HepG2 (cell line): ENCODE measurements around the gene POLE4. TPM values are rescaled to one million over a fixed set of nuclear protein-coding genes. Genes with fewer than 3 reads are reported as not detected.
A peak's percentile ranks its signal among the peaks of the same experiment; 100 is the strongest.

Source experiments
- AGO2 ChIP-seq: fragments of 200-400 bp; formaldehyde crosslinking; optimal IDR thresholded peaks from 2 replicates; pipeline ENCODE3; 2017; ENCODE audit warnings: mild to moderate bottlenecking, low read depth, low read length, moderate library complexity
- CCDC6 ChIP-seq: sonication (generic); formaldehyde crosslinking; IDR thresholded peaks from 2 replicates; pipeline ENCODE4 v1.8.1; 2022; ENCODE audit warnings: mild to moderate bottlenecking, missing genetic modification reagents, moderate library complexity
- CEBPG ChIP-seq: IDR thresholded peaks from 2 replicates; pipeline ENCODE4 v1.6.1; 2016
- CREB1 ChIP-seq, 2 experiments: fragments of 450-650 bp in 1 of 2; IDR thresholded peaks; 2 replicates each; pipeline ENCODE4 v1.6.1; 2016 to 2017; ENCODE audit warnings: control low read depth in 1 of 2, mild to moderate bottlenecking in 1 of 2, missing compliant biosample characterization in 1 of 2, missing genetic modification characterization in 1 of 2
- CREM ChIP-seq, 2 experiments: sonication (generic) in 1 of 2; formaldehyde crosslinking in 1 of 2; IDR thresholded peaks; 2 replicates each; pipeline versions ENCODE4 v1.4.0 to v1.6.1; 2016 to 2020; ENCODE audit warnings: antibody characterized with exemption in 1 of 2, mild to moderate bottlenecking in 1 of 2, missing genetic modification reagents in 1 of 2
- GZF1 ChIP-seq: sonication (generic); formaldehyde crosslinking; IDR thresholded peaks from 2 replicates; pipeline ENCODE4 v1.5.1; 2020; ENCODE audit warnings: mild to moderate bottlenecking, missing genetic modification reagents
- NCOA5 ChIP-seq: sonication (generic); formaldehyde crosslinking; IDR thresholded peaks from 2 replicates; pipeline ENCODE4 v1.4.0; 2020; ENCODE audit warnings: missing genetic modification reagents
- NFE2L1 ChIP-seq: sonication (generic); formaldehyde crosslinking; IDR thresholded peaks from 2 replicates; pipeline ENCODE4 v1.4.0; 2020; ENCODE audit warnings: missing genetic modification reagents, mild to moderate bottlenecking, borderline replicate concordance
- NR2C2 ChIP-seq: sonication (generic); formaldehyde crosslinking; IDR thresholded peaks from 2 replicates; pipeline ENCODE4 v1.4.0; 2020; ENCODE audit warnings: missing genetic modification reagents, mild to moderate bottlenecking, moderate library complexity, borderline replicate concordance
- PAWR ChIP-seq: sonication (generic); formaldehyde crosslinking; IDR thresholded peaks from 2 replicates; pipeline ENCODE4 v1.4.0; 2020; ENCODE audit warnings: missing genetic modification reagents, mild to moderate bottlenecking, borderline replicate concordance
- REL ChIP-seq: sonication (generic); formaldehyde crosslinking; conservative IDR thresholded peaks from 2 replicates; pipeline ENCODE4 v1.8.0; 2022; ENCODE audit warnings: mild to moderate bottlenecking, missing genetic modification reagents, moderate library complexity
- SMARCE1 ChIP-seq: fragments of 450-650 bp; IDR thresholded peaks from 2 replicates; pipeline ENCODE4 v1.6.1; 2017; ENCODE audit warnings: borderline replicate concordance
- SP4 ChIP-seq: sonication (generic); formaldehyde crosslinking; IDR thresholded peaks from 2 replicates; pipeline ENCODE4 v1.8.1; 2023; ENCODE audit warnings: mild to moderate bottlenecking, missing genetic modification reagents
- SRY ChIP-seq: sonication (generic); formaldehyde crosslinking; IDR thresholded peaks from 2 replicates; pipeline ENCODE4 v1.8.0; 2022; ENCODE audit warnings: mild to moderate bottlenecking, missing genetic modification reagents
- TRIM24 ChIP-seq: sonication (generic); formaldehyde crosslinking; IDR thresholded peaks from 2 replicates; pipeline ENCODE4 v1.8.0; 2022; ENCODE audit warnings: mild to moderate bottlenecking, missing genetic modification reagents
- ZNF180 ChIP-seq: sonication (generic); formaldehyde crosslinking; IDR thresholded peaks from 2 replicates; pipeline ENCODE4 v1.4.0; 2020; ENCODE audit warnings: low read depth, missing genetic modification reagents, borderline replicate concordance
- ZNF234 ChIP-seq: sonication (generic); formaldehyde crosslinking; conservative IDR thresholded peaks from 2 replicates; pipeline ENCODE4 v1.5.1; 2020; ENCODE audit warnings: mild to moderate bottlenecking, missing genetic modification reagents
- ZNF235 ChIP-seq: sonication (generic); formaldehyde crosslinking; IDR thresholded peaks from 2 replicates; pipeline ENCODE4 v1.8.1; 2023; ENCODE audit warnings: mild to moderate bottlenecking, missing genetic modification reagents, borderline replicate concordance
- ZNF292 ChIP-seq: sonication (generic); formaldehyde crosslinking; IDR thresholded peaks from 2 replicates; pipeline ENCODE4 v1.8.1; 2022; ENCODE audit warnings: mild to moderate bottlenecking, low read depth, missing genetic modification reagents, borderline replicate concordance
- ZNF296 ChIP-seq: sonication (generic); formaldehyde crosslinking; conservative IDR thresholded peaks from 2 replicates; pipeline ENCODE4 v1.5.0; 2020; ENCODE audit warnings: mild to moderate bottlenecking, missing genetic modification reagents
- ZNF441 ChIP-seq: sonication (generic); formaldehyde crosslinking; IDR thresholded peaks from 2 replicates; pipeline ENCODE4 v1.7.0; 2021; ENCODE audit warnings: missing genetic modification reagents, borderline replicate concordance
- ZNF501 ChIP-seq: sonication (generic); formaldehyde crosslinking; IDR thresholded peaks from 2 replicates; pipeline ENCODE4 v1.5.1; 2020; ENCODE audit warnings: mild to moderate bottlenecking, moderate library complexity, missing genetic modification reagents
- ZNF558 ChIP-seq: sonication (generic); formaldehyde crosslinking; IDR thresholded peaks from 2 replicates; pipeline ENCODE4 v1.9.0; 2022; ENCODE audit warnings: mild to moderate bottlenecking, missing genetic modification reagents, borderline replicate concordance
- ZNF562 ChIP-seq: sonication (generic); formaldehyde crosslinking; IDR thresholded peaks from 2 replicates; pipeline ENCODE4 v1.8.0; 2022; ENCODE audit warnings: missing genetic modification reagents, borderline replicate concordance
- ZNF629 ChIP-seq: sonication (generic); formaldehyde crosslinking; conservative IDR thresholded peaks from 2 replicates; pipeline ENCODE4 v1.5.0; 2020; ENCODE audit warnings: missing genetic modification reagents
- ZSCAN22 ChIP-seq: sonication (generic); formaldehyde crosslinking; IDR thresholded peaks from 2 replicates; pipeline ENCODE4 v1.4.0; 2020; ENCODE audit warnings: mild to moderate bottlenecking, missing genetic modification reagents
- polyA plus RNA-seq, 8 experiments: library from polyadenylated mRNA; depleted of rRNA in 3 of 8; stranded (reverse) in 7 of 8; unstranded in 1 of 8; fragments of >200 nt; fragmentation: Illumina TruSeq in 4 of 8; extraction: Trizol in 4 of 8; gene quantifications; 2 replicates each; pipeline versions ENCODE4 v1.2.1 to v1.2.3, GENCODE V29; 2011 to 2016; ENCODE audit warnings: low read depth in 4 of 8, missing spikeins in 1 of 8, mixed read lengths in 1 of 8; ENCODE audit not compliant: insufficient read depth in 1 of 8
- total RNA-seq, 5 experiments: library from RNA; depleted of rRNA; stranded (reverse); fragments of >200 nt; fragmentation: Illumina TruSeq; extraction: Trizol; gene quantifications; 2 replicates each; pipeline ENCODE4 v1.2.3, GENCODE V29; 2016; ENCODE audit warnings: low read depth in 1 of 5
- TF ChIP-seq, protein P1 (sequence below): sonication (generic); formaldehyde crosslinking; IDR thresholded peaks from 2 replicates; pipeline ENCODE4 v1.5.1; 2020; ENCODE audit warnings: mild to moderate bottlenecking, missing genetic modification reagents, moderate library complexity
- TF ChIP-seq, protein P2 (sequence below): sonication (generic); formaldehyde crosslinking; IDR thresholded peaks from 2 replicates; pipeline ENCODE4 v1.5.1; 2020; ENCODE audit warnings: missing genetic modification reagents, mild to moderate bottlenecking, borderline replicate concordance

POLE4 gene
- total and polyA plus RNA-seq, 2 of the 13 experiments (the other 11 are each of a cell fraction or from before 2014, with no cell fraction given) = 106 to 116 TPM

DNA sequence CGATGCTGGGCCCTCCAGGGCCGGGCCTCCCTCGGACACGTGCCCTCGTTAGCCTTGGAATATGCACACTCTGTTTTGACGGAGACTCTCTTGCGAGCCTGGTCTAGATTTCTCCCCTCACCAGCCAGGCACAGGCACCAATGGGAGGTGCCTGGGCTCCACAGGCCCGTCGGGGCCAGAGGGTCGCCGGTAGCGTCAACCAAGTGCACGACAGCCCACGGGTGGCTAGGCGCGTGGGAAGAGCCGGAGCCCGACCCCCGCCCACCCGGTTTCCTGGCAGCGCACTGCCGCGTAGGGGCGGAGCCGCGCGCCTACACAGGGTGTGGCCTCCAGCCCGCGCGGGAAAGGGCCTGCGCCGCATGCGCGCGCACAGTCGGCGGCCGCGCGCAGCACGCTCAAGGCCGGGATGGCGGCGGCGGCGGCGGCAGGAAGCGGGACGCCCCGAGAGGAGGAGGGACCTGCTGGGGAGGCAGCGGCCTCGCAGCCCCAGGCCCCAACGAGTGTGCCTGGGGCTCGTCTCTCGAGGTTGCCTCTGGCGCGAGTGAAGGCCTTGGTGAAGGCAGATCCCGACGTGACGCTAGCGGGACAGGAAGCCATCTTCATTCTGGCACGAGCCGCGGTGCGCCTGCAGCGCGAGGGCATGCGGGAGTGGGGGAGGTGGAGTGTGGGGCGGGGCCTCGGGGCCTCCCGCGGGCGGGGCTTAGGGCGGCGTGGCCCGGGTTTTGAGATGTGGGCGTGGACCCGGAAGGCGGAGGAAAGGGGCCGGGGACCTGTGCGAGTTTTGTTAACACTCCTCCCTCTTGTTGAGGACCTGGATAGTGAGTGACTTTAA is at the start of gene POLE4 (continued):
- TF ChIP-seq NFE2L1 (CRISPR knock-in tag) (peak; percentile 91; the same call in 1 of the 2 replicates), AGO2 (peak; percentile 96), SP4 (peak; percentile 95), CCDC6 (peak; percentile 99), SRY (CRISPR knock-in tag) (peak; percentile 99), ZNF441 (CRISPR knock-in tag) (peak; percentile 87), SMARCE1 (no peak), NCOA5 (CRISPR knock-in tag) (no peak), CEBPG (CRISPR knock-in tag) (no peak; the same call in 1 of the 2 replicates), ZNF562 (CRISPR knock-in tag) (peak; percentile 85; the same call in 1 of the 2 replicates), REL (CRISPR knock-in tag) (peak; percentile 96), ZNF180 (no peak; the same call in 1 of the 2 replicates), CREM (IDR thresholded peaks at IDR 0.05) (no peak), CREM (CRISPR knock-in tag; IDR thresholded peaks at IDR 0.05) (no peak), NR2C2 (peak; percentile 46; the same call in 1 of the 2 replicates), TRIM24 (CRISPR knock-in tag) (no peak; the same call in 1 of the 2 replicates), ZSCAN22 (CRISPR knock-in tag) (peak; percentile 85; the same call in 1 of the 2 replicates), ZNF629 (no peak; the same call in 1 of the 2 replicates), ZNF292 (peak; percentile 79), CREB1 (IDR thresholded peaks at IDR 0.05) (peak; percentile 38; the same call in 1 of the 2 replicates), CREB1 (CRISPR knock-in tag; IDR thresholded peaks at IDR 0.05) (no peak), ZNF296 (CRISPR knock-in tag) (no peak), ZNF501 (CRISPR knock-in tag) (peak; percentile 100), PAWR (CRISPR knock-in tag) (no peak), ZNF235 (CRISPR knock-in tag) (peak; percentile 99), ZNF558 (CRISPR knock-in tag) (peak; percentile 99; the same call in 1 of the 2 replicates), GZF1 (CRISPR knock-in tag) (peak; percentile 84), ZNF234 (CRISPR knock-in tag) (peak; percentile 96)
- TF ChIP-seq, protein P1, sequence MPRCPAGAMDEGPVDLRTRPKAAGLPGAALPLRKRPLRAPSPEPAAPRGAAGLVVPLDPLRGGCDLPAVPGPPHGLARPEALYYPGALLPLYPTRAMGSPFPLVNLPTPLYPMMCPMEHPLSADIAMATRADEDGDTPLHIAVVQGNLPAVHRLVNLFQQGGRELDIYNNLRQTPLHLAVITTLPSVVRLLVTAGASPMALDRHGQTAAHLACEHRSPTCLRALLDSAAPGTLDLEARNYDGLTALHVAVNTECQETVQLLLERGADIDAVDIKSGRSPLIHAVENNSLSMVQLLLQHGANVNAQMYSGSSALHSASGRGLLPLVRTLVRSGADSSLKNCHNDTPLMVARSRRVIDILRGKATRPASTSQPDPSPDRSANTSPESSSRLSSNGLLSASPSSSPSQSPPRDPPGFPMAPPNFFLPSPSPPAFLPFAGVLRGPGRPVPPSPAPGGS (CRISPR knock-in tag) = peak; percentile 100
- TF ChIP-seq, protein P2, sequence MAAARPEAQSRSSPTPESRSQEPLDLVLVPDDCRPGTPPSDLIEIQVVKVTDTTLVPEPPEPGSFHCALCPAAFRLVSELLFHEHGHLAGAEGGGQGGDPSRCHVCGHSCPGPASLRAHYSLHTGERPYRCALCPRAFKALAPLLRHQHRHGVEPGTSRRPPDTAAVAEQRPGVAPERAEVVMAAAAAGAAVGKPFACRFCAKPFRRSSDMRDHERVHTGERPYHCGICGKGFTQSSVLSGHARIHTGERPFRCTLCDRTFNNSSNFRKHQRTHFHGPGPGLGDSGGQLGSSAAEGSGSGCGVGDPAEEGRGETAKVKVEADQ (CRISPR knock-in tag) = peak; percentile 98
